Kidney (tissue), 14 donors: ENCODE measurements around the gene MIEN1. TPM values are rescaled to one million over a fixed set of nuclear protein-coding genes. Genes with fewer than 3 reads are reported as not detected.

Source experiments
- DNase-seq, 5 donors: peaks; one replicate each; pipeline ENCODE4 v3.0.0-alpha.2; 2013 to 2020
- FAIRE-seq: peaks from 2 replicates; lab custom pipeline; 2012; peaks lifted over from hg19 to GRCh38; lab: Jason Lieb, UNC
- H3K27ac ChIP-seq, 2 donors: one replicate each; pipeline ENCODE4 v1.7.0; 2013; ENCODE audit warnings: low read depth in 2 of 2, low read length in 2 of 2, inconsistent platforms in 1 of 2
- H3K27me3 ChIP-seq: one replicate; pipeline ENCODE4 v1.7.1; 2013; ENCODE audit warnings: low read length, inconsistent platforms; ENCODE audit not compliant: control insufficient read depth, insufficient read depth
- H3K36me3 ChIP-seq, 3 donors: one replicate each; pipeline versions ENCODE4 v1.7.0 to v1.7.1; 2013; ENCODE audit warnings: low read length in 3 of 3, control low read depth in 1 of 3, inconsistent platforms in 1 of 3; ENCODE audit not compliant: insufficient read depth in 3 of 3, control insufficient read depth in 2 of 3
- H3K4me1 ChIP-seq, 3 donors: one replicate each; pipeline versions ENCODE4 v1.7.0 to v1.7.1; 2013; ENCODE audit warnings: low read length in 3 of 3, inconsistent platforms in 1 of 3, low read depth in 1 of 3; ENCODE audit not compliant: control insufficient read depth in 2 of 3, insufficient read depth in 2 of 3
- H3K4me3 ChIP-seq, 3 donors: one replicate each; pipeline versions ENCODE4 v1.7.0 to v1.8.1; 2013; ENCODE audit warnings: low read length in 3 of 3, control low read depth in 1 of 3, inconsistent platforms in 1 of 3
- H3K9ac ChIP-seq, 3 donors: one replicate each; pipeline versions ENCODE4 v1.7.0 to v1.7.1; 2013; ENCODE audit warnings: low read length in 3 of 3, control low read depth in 1 of 3, inconsistent platforms in 1 of 3
- H3K9me3 ChIP-seq, 3 donors: one replicate each; pipeline versions ENCODE4 v1.7.0 to v1.7.1; 2013; ENCODE audit warnings: low read length in 3 of 3, control low read depth in 1 of 3, inconsistent platforms in 1 of 3; ENCODE audit not compliant: control insufficient read depth in 2 of 3, insufficient read depth in 1 of 3
- CTCF ChIP-seq: IDR thresholded peaks from 3 replicates; pipeline ENCODE4 v1.5.1; 2012; ENCODE audit warnings: mild to moderate bottlenecking, moderate library complexity, borderline replicate concordance; ENCODE audit not compliant: insufficient read depth; ENCODE audit errors: extremely low read depth
- intact Hi-C: fragments of 100-400 bp; cut with DNase I; formaldehyde crosslinking; loops from one replicate; pipeline ENCODE4 v1.11.1; 2022
- polyA plus RNA-seq: library from polyadenylated mRNA; stranded (reverse); fragments of 350-450 nt; fragmentation: Illumina TruSeq; extraction: RNeasy Lipid Tissue Mini Kit (QIAGEN cat#74804); gene quantifications from one replicate; pipeline ENCODE4 v1.2.3, GENCODE V29; 2014; ENCODE audit warnings: low read depth, low replicate concordance; ENCODE audit not compliant: insufficient read depth
- total RNA-seq: library from RNA; stranded (reverse); fragmentation: NEBNext Ultra II Directional; extraction: Animal tissue kit (Norgen Biotek cat#: 25700); gene quantifications from one replicate; pipeline ENCODE4 v1.2.1, GENCODE V29; 2021
- donor health status: control.
- donor health status: control.
- donor health status: control.
- donor health status: control.
- donor health status: control.
- donor health status: DM: yes; HTN: yes; CAD: no.
- donor health status: Normal renal cell carcinoma (clear cell type).

MIEN1 gene
- total and polyA plus RNA-seq, 2 donors from 2014 or later: 51.6 to 186 TPM

- Histone ChIP-seq H3K4me3 (no peak overlapping the region), H3K27ac (no peak overlapping the region), H3K27me3 (no peaks in the 10 kb centered on the region), H3K9me3 (no peaks in the 10 kb centered on the region), H3K36me3 (no peaks in the 10 kb centered on the region), H3K9ac (no peak overlapping the region), H3K4me1 (no peaks in the 10 kb centered on the region)
- DNase-seq: no peak
- FAIRE-seq: no peak
- intact Hi-C loops: no loop called here
- TF ChIP-seq CTCF: no peak
Observed at GRCh38 chr17:39776252-39776651, 45.9 kb upstream of the MIEN1 start.

DNA sequence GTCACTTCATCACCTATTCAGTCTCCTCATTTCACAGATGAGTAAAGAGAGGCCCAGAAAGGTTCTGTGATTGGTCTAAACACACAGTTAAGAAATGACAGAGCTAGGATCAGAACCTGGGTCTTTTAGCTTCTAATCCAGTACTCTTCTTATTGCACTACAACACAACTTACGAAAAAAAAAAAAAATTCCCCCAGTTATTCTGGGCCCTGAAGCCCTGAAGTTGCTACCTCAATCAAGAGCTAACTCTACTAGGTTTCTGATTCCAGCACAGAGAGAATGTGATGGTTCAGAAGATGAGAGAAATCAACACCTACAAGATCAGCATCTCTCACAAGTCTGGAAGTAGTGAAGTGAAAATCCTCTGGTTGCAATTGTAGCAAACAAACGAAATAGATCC, 44.7 kb upstream of the MIEN1 start:
- no peak for FAIRE-seq

GRCh38 chr17:39774047-39774446, 43.7 kb upstream of the MIEN1 start:
- Histone ChIP-seq H3K9ac (no peak overlapping the region), H3K4me3 (no peak overlapping the region), H3K9me3 (no peaks in the 10 kb centered on the region), H3K4me1 (no peaks in the 10 kb centered on the region), H3K36me3 (no peaks in the 10 kb centered on the region), H3K27me3 (no peaks in the 10 kb centered on the region), H3K27ac (no peak overlapping the region)
- DNase-seq: no peak
- intact Hi-C loops: no loop called here
- no peak for FAIRE-seq
- no peak for TF ChIP-seq CTCF

More for the DNA sequence above, 44.7 kb upstream of the MIEN1 start:
- intact Hi-C loops: no loop called here
- Histone ChIP-seq H3K9ac (no peak overlapping the region), H3K27me3 (no peaks in the 10 kb centered on the region), H3K9me3 (no peaks in the 10 kb centered on the region), H3K36me3 (no peaks in the 10 kb centered on the region), H3K4me1 (no peaks in the 10 kb centered on the region), H3K27ac (no peak overlapping the region), H3K4me3 (no peak overlapping the region)
- DNase-seq: no peak
- no peak for TF ChIP-seq CTCF
